Measurements from ENCODE around the gene MAPK1.
"Not testable (repeated sequence)": the region's sequence is repeated elsewhere in the genome, so short reads cannot be mapped to it uniquely, and the experiment has no call there.

The MAPK1 gene

GRCh38 chr22:21889251-21889990 is 22.0 kb upstream of the MAPK1 start (continued):
- TF ChIP-seq ZNF518A (tag by site-specific recombination; conservative IDR thresholded peaks at IDR 0.05; ENCODE audit: low read depth) (no peak), ZSCAN5A (tag by site-specific recombination; IDR thresholded peaks at IDR 0.05) (no peak), ZNF449 (tag by site-specific recombination; IDR thresholded peaks at IDR 0.05) (no peak), ZNF24 (tag by site-specific recombination; IDR thresholded peaks at IDR 0.05) (no peak), ZNF335 (tag by site-specific recombination; conservative IDR thresholded peaks at IDR 0.05) (no peak)

- Histone ChIP-seq H3K4me1 (ENCODE audit: control insufficient read depth, insufficient read depth, low read length) (no peaks in the 10 kb centered on the region), H3K4me3 (ENCODE audit: low read depth, low read length) (no peak overlapping the region), H3K9me3 (ENCODE audit: control insufficient read depth, insufficient read depth, low read depth, low read length) (no peaks in the 10 kb centered on the region), H3K36me3 (ENCODE audit: control insufficient read depth in 2 of 2, insufficient read depth in 1 of 2, low read length in 2 of 2) (no peaks in the 10 kb centered on the region), H3K27ac (ENCODE audit: extremely low read depth, low read depth, low read length) (no peak overlapping the region)
- ChIA-PET POLR2A (interaction anchor here (0.6 kb wide), 1 partner anchor 64 kb away, joined by 3 read pairs; no protein-coding TSS in a partner anchor), CTCF (interaction anchor here (0.6 to 0.7 kb wide), 2 partner anchors 11 to 50 kb away, joined by 3 to 5 read pairs; no protein-coding TSS in a partner anchor)
- TF ChIP-seq SP3 (tag by site-specific recombination; IDR thresholded peaks at IDR 0.05) (no peak), HOXC10 (CRISPR knock-in tag; IDR thresholded peaks at IDR 0.05) (no peak), REST (tag by site-specific recombination; IDR thresholded peaks at IDR 0.05) (no peak), KLF16 (tag by site-specific recombination; IDR thresholded peaks at IDR 0.05) (no peak), ZNF10 (tag by site-specific recombination; IDR thresholded peaks at IDR 0.05) (no peak), ATF2 (tag by site-specific recombination; IDR thresholded peaks at IDR 0.05; ENCODE audit: low read depth) (no peak)
Observed at GRCh38 chr22:21887841-21888240, 20.4 kb upstream of the MAPK1 start.

- POLR2A ChIA-PET; H3K27ac ChIP-seq (ENCODE audit: extremely low read depth, low read depth, low read length); H3K4me1 ChIP-seq (ENCODE audit: control insufficient read depth, insufficient read depth, low read length); CTCF ChIA-PET; H3K9me3 ChIP-seq (ENCODE audit: control insufficient read depth, insufficient read depth, low read depth, low read length); H3K4me3 ChIP-seq (ENCODE audit: low read depth, low read length); H3K36me3 ChIP-seq (ENCODE audit: control insufficient read depth in 2 of 2, insufficient read depth in 1 of 2, low read length in 2 of 2): not testable (repeated sequence)
Observed at GRCh38 chr22:21883930-21884329, 16.5 kb upstream of the MAPK1 start.

GRCh38 chr22:21882754-21883333 is 15.4 kb upstream of the MAPK1 start:
- POLR2A ChIA-PET, result not testable (repeated sequence)
- CTCF ChIA-PET, result interaction anchor here (0.7 kb wide), 1 partner anchor 1467 kb away, joined by 3 read pairs; no protein-coding TSS in a partner anchor

More at GRCh38 chr22:21882754-21883333, 15.4 kb upstream of the MAPK1 start:
- H3K4me1 ChIP-seq (ENCODE audit: control insufficient read depth, insufficient read depth, low read length); H3K9me3 ChIP-seq (ENCODE audit: control insufficient read depth, insufficient read depth, low read depth, low read length); H3K36me3 ChIP-seq (ENCODE audit: control insufficient read depth in 2 of 2, insufficient read depth in 1 of 2, low read length in 2 of 2); H3K27ac ChIP-seq (ENCODE audit: extremely low read depth, low read depth, low read length); H3K4me3 ChIP-seq (ENCODE audit: low read depth, low read length): not testable (repeated sequence)

Measured in HEK293 (cell line).